Measurements from ENCODE around the gene DPYSL5.
A peak's percentile ranks its signal among the peaks of the same experiment; 100 is the strongest.

The DPYSL5 gene

DNA sequence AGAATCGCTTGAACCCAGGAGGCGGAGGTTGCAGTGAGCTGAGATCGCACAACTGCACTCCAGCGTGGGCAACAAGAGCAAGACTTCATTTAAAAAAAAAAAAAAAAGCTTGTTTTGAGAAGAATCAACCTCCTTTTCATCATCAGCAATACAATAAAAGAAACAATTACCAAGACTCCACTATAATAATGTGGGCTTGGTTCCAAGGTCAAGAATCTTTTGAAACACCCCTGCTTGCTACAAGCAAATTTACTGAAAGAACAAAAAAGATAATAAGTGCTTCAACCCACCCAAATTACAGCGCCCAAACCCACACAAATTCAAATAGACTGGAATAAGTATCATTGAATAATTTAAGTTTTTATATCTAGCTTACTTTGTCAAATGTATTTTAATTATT is 88.9 kb downstream of the DPYSL5 start:
- TF ChIP-seq, protein P1, sequence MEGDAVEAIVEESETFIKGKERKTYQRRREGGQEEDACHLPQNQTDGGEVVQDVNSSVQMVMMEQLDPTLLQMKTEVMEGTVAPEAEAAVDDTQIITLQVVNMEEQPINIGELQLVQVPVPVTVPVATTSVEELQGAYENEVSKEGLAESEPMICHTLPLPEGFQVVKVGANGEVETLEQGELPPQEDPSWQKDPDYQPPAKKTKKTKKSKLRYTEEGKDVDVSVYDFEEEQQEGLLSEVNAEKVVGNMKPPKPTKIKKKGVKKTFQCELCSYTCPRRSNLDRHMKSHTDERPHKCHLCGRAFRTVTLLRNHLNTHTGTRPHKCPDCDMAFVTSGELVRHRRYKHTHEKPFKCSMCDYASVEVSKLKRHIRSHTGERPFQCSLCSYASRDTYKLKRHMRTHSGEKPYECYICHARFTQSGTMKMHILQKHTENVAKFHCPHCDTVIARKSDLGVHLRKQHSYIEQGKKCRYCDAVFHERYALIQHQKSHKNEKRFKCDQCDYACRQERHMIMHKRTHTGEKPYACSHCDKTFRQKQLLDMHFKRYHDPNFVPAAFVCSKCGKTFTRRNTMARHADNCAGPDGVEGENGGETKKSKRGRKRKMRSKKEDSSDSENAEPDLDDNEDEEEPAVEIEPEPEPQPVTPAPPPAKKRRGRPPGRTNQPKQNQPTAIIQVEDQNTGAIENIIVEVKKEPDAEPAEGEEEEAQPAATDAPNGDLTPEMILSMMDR (IDR thresholded peaks at IDR 0.05; ENCODE audit: low read depth, low read length, missing control alignments) = no peak
- no peak overlapping the region for H3K4me3 ChIP-seq (replicated peaks; ENCODE audit: low read depth, low read length)
- DNase-seq (ENCODE audit: extremely low read depth, low read depth) = no peak

DNA sequence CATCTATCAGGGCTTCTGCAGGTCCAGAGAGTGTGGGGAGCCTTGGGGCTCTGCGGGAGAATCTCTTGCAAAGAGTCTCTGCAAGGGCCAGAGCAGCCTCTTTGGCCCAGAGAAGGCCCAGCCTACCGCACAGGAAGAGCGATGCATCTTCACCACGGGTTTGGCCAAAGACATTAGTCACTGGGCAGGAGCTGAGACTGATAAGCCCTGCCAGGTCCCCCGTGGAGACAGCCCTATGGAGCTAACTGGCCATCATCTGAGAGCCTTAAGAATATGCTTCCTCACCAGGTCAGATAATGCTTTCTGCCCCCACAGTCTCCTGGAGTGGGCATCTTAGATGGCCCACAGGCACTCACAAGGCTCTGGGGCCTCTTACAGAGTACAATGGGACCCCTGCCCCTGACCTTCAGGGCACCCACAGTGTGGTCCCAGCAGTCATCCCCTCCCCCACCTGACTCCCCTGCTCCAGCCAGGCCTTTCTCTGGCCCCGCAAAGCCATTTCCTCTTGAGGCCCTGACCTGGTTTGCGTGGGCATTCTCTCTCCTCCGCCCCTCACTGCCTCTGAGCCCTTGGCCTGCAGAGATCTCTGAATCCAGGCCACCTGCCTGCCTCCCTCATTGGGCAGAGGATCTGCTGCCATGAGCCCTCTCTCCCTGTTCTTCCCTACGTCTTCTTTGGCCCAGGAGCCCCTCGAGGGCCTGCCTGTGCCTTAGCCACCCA is 90.6 kb downstream of the DPYSL5 start:
- TF ChIP-seq, protein P1 (IDR thresholded peaks at IDR 0.05; ENCODE audit: low read depth, low read length, missing control alignments) = no peak
- no peak for DNase-seq (ENCODE audit: extremely low read depth, low read depth)

DNA sequence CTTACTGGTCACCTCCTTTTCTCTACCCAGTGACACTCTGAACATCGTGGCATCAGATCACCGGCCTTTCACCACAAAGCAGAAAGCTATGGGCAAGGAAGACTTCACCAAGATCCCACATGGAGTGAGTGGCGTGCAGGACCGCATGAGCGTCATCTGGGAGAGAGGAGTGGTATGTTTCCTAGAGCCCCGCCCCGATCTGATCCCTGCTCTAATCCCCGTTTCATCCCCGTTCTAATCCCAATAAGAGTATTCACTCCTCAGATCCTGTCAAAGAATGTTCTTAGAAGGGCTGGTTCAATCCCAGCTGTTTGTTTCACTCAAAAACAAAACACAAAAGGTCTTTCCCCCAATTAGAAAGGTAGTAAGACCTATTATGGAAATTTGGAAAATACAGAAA is 92.1 kb downstream of the DPYSL5 start:
- no peak overlapping the region for H3K4me3 ChIP-seq (replicated peaks; ENCODE audit: low read depth, low read length)
- DNase-seq (ENCODE audit: extremely low read depth, low read depth) = no peak
- TF ChIP-seq, protein P1 (IDR thresholded peaks at IDR 0.05; ENCODE audit: low read depth, low read length, missing control alignments) = no peak

More for the DNA sequence above, 90.6 kb downstream of the DPYSL5 start:
- no peak overlapping the region for H3K4me3 ChIP-seq (replicated peaks; ENCODE audit: low read depth, low read length)

DNA sequence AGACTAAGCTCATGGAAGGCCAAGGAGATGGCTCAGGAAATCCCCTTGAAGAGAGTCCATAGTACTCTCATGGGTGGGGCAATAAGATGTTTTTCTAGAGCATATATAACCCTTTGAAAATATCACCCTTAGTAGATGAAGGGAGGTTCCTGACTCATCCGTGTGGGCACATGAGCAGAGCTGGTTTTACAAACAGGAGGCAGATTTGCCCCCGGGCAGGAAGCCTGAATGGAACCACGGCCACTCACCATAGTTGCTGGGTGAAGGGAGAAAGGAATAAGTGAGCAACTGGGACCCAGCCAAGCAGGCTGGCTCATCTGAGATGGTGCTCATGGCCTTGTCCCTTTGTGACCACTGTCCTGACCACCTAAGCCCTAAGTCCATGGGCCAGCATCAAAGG is 93.6 kb downstream of the DPYSL5 start:
- no peak for DNase-seq (ENCODE audit: extremely low read depth, low read depth)
- TF ChIP-seq, protein P1 (IDR thresholded peaks at IDR 0.05; ENCODE audit: low read depth, low read length, missing control alignments) = no peak

DNA sequence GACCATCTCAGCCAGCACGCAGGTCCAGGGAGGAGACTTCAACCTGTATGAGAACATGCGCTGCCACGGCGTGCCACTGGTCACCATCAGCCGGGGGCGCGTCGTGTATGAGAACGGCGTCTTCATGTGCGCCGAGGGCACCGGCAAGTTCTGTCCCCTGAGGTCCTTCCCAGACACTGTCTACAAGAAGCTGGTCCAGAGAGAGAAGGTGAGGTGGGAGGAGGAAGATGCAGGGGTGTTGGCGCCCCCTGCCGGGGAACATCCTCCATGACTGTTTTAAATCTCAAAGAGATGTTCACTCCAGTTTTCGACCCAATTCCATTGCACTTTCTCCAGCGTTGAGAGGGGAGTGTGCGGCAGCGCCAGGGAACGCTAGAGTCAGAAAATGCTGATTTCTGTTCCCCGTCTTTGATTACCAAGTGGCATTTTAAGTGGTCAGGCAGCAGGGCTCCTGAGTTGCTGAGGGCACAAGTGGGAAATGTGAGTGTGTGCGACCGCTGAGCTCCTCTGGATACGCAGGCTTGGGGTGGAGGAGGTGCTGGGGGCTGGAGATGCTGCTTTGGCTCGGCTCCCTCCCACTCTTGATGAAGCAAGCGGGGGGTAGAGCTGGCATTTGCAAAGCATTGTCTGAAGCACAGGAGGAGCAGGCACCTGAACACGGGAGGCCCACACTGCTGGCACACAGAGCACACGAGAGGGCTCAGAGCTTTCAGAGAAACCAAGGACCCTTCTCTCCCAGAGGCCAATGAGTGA is 94.8 kb downstream of the DPYSL5 start:
- DNase-seq (ENCODE audit: extremely low read depth, low read depth) = peak; percentile 9
- no peak overlapping the region for H3K4me3 ChIP-seq (replicated peaks; ENCODE audit: low read depth, low read length)
- TF ChIP-seq, protein P1 (IDR thresholded peaks at IDR 0.05; ENCODE audit: low read depth, low read length, missing control alignments) = peak; percentile 86

More for the DNA sequence above, 93.6 kb downstream of the DPYSL5 start:
- no peak overlapping the region for H3K4me3 ChIP-seq (replicated peaks; ENCODE audit: low read depth, low read length)

- TF ChIP-seq, protein P1 (IDR thresholded peaks at IDR 0.05; ENCODE audit: low read depth, low read length, missing control alignments) = no peak
- H3K4me3 ChIP-seq (replicated peaks; ENCODE audit: low read depth, low read length) = no peak overlapping the region
- no peak for DNase-seq (ENCODE audit: extremely low read depth, low read depth)
Measured at GRCh38 chr2:26945991-26946750, 98.2 kb downstream of the DPYSL5 start.

All from HFF-Myc (cell line).